HG03025 (cell line): ENCODE results near the gene ATXN7L1.
"Not testable (repeated sequence)": the region's sequence is repeated elsewhere in the genome, so short reads cannot be mapped to it uniquely, and the experiment has no call there.

Source experiments
- ATAC-seq: cut with Tn5 transposase; IDR thresholded peaks from one replicate; pipeline ENCODE4 v1.9.1; 2021; ENCODE audit warnings: mild to moderate bottlenecking, moderate library complexity; ENCODE audit not compliant: unreplicated experiment, low FRiP score

Gene ATXN7L1

GRCh38 chr7:105861224-105861623, 15.2 kb downstream of the ATXN7L1 start:
- ATAC-seq = no peak

GRCh38 chr7:105860793-105861192, 15.6 kb downstream of the ATXN7L1 start:
- no peak for ATAC-seq

GRCh38 chr7:105857009-105857952, 19.1 kb downstream of the ATXN7L1 start:
- no peak for ATAC-seq

GRCh38 chr7:105854498-105854897, 21.9 kb downstream of the ATXN7L1 start:
- ATAC-seq = no peak

- ATAC-seq = no peak
Observed at GRCh38 chr7:105853931-105854419, 22.4 kb downstream of the ATXN7L1 start.

GRCh38 chr7:105851064-105851463, 25.3 kb downstream of the ATXN7L1 start:
- ATAC-seq = no peak

GRCh38 chr7:105849122-105849855, 27.1 kb downstream of the ATXN7L1 start:
- peak; percentile 79 for ATAC-seq

- no peak for ATAC-seq
Observed at GRCh38 chr7:105846404-105846803, 30.0 kb downstream of the ATXN7L1 start.

GRCh38 chr7:105844681-105845080, 31.7 kb downstream of the ATXN7L1 start:
- ATAC-seq = not testable (repeated sequence)

- ATAC-seq = no peak
Observed at GRCh38 chr7:105841866-105842265, 34.5 kb downstream of the ATXN7L1 start.

GRCh38 chr7:105840981-105841749, 35.2 kb downstream of the ATXN7L1 start:
- ATAC-seq = no peak

GRCh38 chr7:105839266-105839665, 37.1 kb downstream of the ATXN7L1 start:
- ATAC-seq = no peak

- no peak for ATAC-seq
Observed at GRCh38 chr7:105838627-105839231, 37.7 kb downstream of the ATXN7L1 start.

GRCh38 chr7:105837765-105838626, 38.4 kb downstream of the ATXN7L1 start:
- no peak for ATAC-seq

GRCh38 chr7:105835441-105835840, 41.0 kb downstream of the ATXN7L1 start:
- no peak for ATAC-seq

GRCh38 chr7:105831824-105832535, 44.4 kb downstream of the ATXN7L1 start:
- no peak for ATAC-seq

GRCh38 chr7:105831302-105831620, 45.1 kb downstream of the ATXN7L1 start:
- ATAC-seq = no peak

GRCh38 chr7:105830405-105831301, 45.7 kb downstream of the ATXN7L1 start:
- no peak for ATAC-seq
